GM12878 (cell line): ENCODE data around the gene HTR4. TPM values are rescaled to one million over a fixed set of nuclear protein-coding genes. Genes with fewer than 3 reads are reported as not detected.

Experiments
- ATAC-seq: fragments of 200-7000 bp; cut with Tn5 transposase; 3 replicates; pipeline ENCODE4 v1.9.1; 2020; ENCODE audit warnings: mild to moderate bottlenecking, moderate library complexity
- BruUV-seq: library from RNA; stranded (reverse); fragments of 400-500 nt; replicated peaks from 2 replicates; lab custom pipeline; 2021; lab: Mats Ljungman, UMichigan
- CTCF ChIA-PET: fragments of 300-600 bp; sonication (Branson Sonifier 250); formaldehyde crosslinking; extraction: SDS; loops from one replicate; lab custom pipeline; 2021; ENCODE audit warnings: inconsistent platforms; lab: Yijun Ruan, JAX
- POLR2A ChIA-PET: fragments of 350-600 bp; formaldehyde crosslinking; extraction: SDS; loops from one replicate; lab custom pipeline; 2021; ENCODE audit warnings: inconsistent platforms; lab: Charles Lee
- RAD21 ChIA-PET: fragments of 300-600 bp; sonication (Branson Sonifier 250); formaldehyde crosslinking; loops from one replicate; lab custom pipeline; 2023; ENCODE audit warnings: antibody characterized with exemption; ENCODE audit not compliant: unreplicated experiment; lab: Charles Lee
- SMC1A ChIA-PET: fragments of 300-600 bp; sonication (Branson Sonifier 250); formaldehyde crosslinking; loops from one replicate; lab custom pipeline; 2023; ENCODE audit not compliant: unreplicated experiment, uncharacterized antibody; lab: Charles Lee
- DNase-seq: peaks from one replicate; pipeline ENCODE4 v3.0.0-alpha.2; 2011; ENCODE audit warnings: low read depth, low spot score
- FAIRE-seq: peaks from 3 replicates; lab custom pipeline; 2011; peaks lifted over from hg19 to GRCh38; lab: Jason Lieb, UNC
- H2AFZ ChIP-seq: 2 replicates; pipeline ENCODE4 v1.6.0; 2011; ENCODE audit warnings: low read depth, low read length, control low read depth; ENCODE audit not compliant: control insufficient read depth
- H3K27ac ChIP-seq: 2 replicates; pipeline ENCODE4 v1.5.1; 2011; ENCODE audit warnings: control low read depth; ENCODE audit not compliant: control insufficient read depth, insufficient read depth
- H3K27me3 ChIP-seq, 2 experiments: replicated peaks in 1 of 2; 2 replicates each; pipeline versions ENCODE4 v1.6.0 to v1.6.1; 2011; ENCODE audit warnings: low read length in 1 of 2; ENCODE audit not compliant: control insufficient read depth in 2 of 2, insufficient read depth in 2 of 2
- H3K36me3 ChIP-seq, 2 experiments: 2 replicates each; pipeline ENCODE4 v1.5.1; 2011; ENCODE audit warnings: low read length in 1 of 2; ENCODE audit not compliant: control insufficient read depth in 2 of 2, insufficient read depth in 2 of 2
- H3K4me1 ChIP-seq: 2 replicates; pipeline ENCODE4 v1.6.1; 2011; ENCODE audit warnings: mild to moderate bottlenecking, low read length, moderate library complexity, mixed read lengths; ENCODE audit not compliant: control insufficient read depth, insufficient read depth
- H3K4me2 ChIP-seq: 2 replicates; pipeline ENCODE4 v1.6.0; 2011; ENCODE audit warnings: control low read depth; ENCODE audit not compliant: control insufficient read depth, insufficient read depth
- H3K4me3 ChIP-seq: fragments of 200-600 bp; sonication (generic); 2 replicates; pipeline ENCODE4 v1.5.1; 2016
- H3K79me2 ChIP-seq: 2 replicates; pipeline ENCODE4 v1.6.0; 2011; ENCODE audit warnings: low read length; ENCODE audit not compliant: control insufficient read depth, insufficient read depth
- H3K9ac ChIP-seq: 2 replicates; pipeline ENCODE4 v1.8.0; 2011; ENCODE audit warnings: low read length, control low read depth, mixed read lengths; ENCODE audit not compliant: control insufficient read depth, insufficient read depth
- H3K9me3 ChIP-seq: replicated peaks from 3 replicates; pipeline ENCODE4 v1.5.1; 2011; ENCODE audit warnings: mild to moderate bottlenecking, low read length; ENCODE audit not compliant: control insufficient read depth, insufficient read depth
- H4K20me1 ChIP-seq: 2 replicates; pipeline ENCODE4 v1.6.0; 2011; ENCODE audit not compliant: control insufficient read depth, insufficient read depth
- DPF2 ChIP-seq: fragments of 450-650 bp; IDR thresholded peaks from 2 replicates; pipeline ENCODE4 v1.6.1; 2017; ENCODE audit warnings: mild to moderate bottlenecking
- ETV6 ChIP-seq, 2 experiments: fragments of 450-650 bp in 1 of 2; IDR thresholded peaks in 1 of 2; conservative IDR thresholded peaks in 1 of 2; 2 replicates each; pipeline ENCODE4 v1.6.1; 2014; ENCODE audit warnings: antibody characterized with exemption in 1 of 2, borderline replicate concordance in 1 of 2, low read depth in 1 of 2, mild to moderate bottlenecking in 1 of 2, moderate library complexity in 1 of 2
- FOXM1 ChIP-seq: IDR thresholded peaks from 2 replicates; pipeline ENCODE4 v1.6.1; 2012; ENCODE audit warnings: low read depth, mild to moderate bottlenecking, inconsistent platforms, low read length, moderate library complexity
- JUNB ChIP-seq: IDR thresholded peaks from 2 replicates; pipeline ENCODE4 v1.6.1; 2016; ENCODE audit warnings: antibody characterized with exemption, mild to moderate bottlenecking
- PML ChIP-seq: IDR thresholded peaks from 2 replicates; pipeline ENCODE4 v1.6.1; 2012; ENCODE audit warnings: low read length, inconsistent platforms
- POLR2AphosphoS2 ChIP-seq: IDR thresholded peaks from 2 replicates; pipeline ENCODE4 v1.6.1; 2011; ENCODE audit warnings: low read depth, mild to moderate bottlenecking, low read length, improper control_type of control experiment, moderate library complexity
- RAD51 ChIP-seq: fragments of 450-650 bp; IDR thresholded peaks from 2 replicates; pipeline ENCODE4 v1.6.1; 2016; ENCODE audit warnings: moderate library complexity, mild to moderate bottlenecking, inconsistent platforms
- SREBF1 ChIP-seq: IDR thresholded peaks from 2 replicates; pipeline ENCODE4 v1.6.1; 2012; ENCODE audit warnings: mild to moderate bottlenecking, low read length
- TBL1XR1 ChIP-seq: IDR thresholded peaks from 2 replicates; pipeline ENCODE4 v1.6.1; 2012; ENCODE audit warnings: low read depth, low read length, improper control_type of control experiment
- ZNF687 ChIP-seq: fragments of 450-650 bp; IDR thresholded peaks from 2 replicates; pipeline ENCODE4 v1.6.1; 2017; ENCODE audit warnings: mild to moderate bottlenecking, moderate library complexity
- WGBS: methylation state at CpG from one replicate; pipeline ENCODE4 v1.1.6; 2016; ENCODE audit warnings: low lambda C conversion rate; ENCODE audit not compliant: insufficient replicate concordance, insufficient coverage; ENCODE audit errors: missing lambda C conversion rate; 5-methylcytosine and 5-hydroxymethylcytosine counted together
- in situ Hi-C: fragments of 300-500 bp; cut with MboI; formaldehyde crosslinking; loops from 9 replicates; pipeline ENCODE4 v1.14.3; 2018; ENCODE audit warnings: mixed read lengths
- intact Hi-C: fragments of 100-400 bp; cut with micrococcal nuclease; formaldehyde crosslinking; loops from one replicate; pipeline ENCODE4 v1.14.2; 2022; ENCODE audit not compliant: unreplicated experiment
- polyA plus RNA-seq, 11 experiments: library from polyadenylated mRNA; depleted of rRNA in 4 of 11; unstranded in 6 of 11; stranded (reverse) in 5 of 11; fragments of >200 nt; fragmentation: Nextera tagmentation in 4 of 11; fragmentation: Illumina TruSeq in 1 of 11; extraction: Ambion mirVana in 4 of 11; extraction: Trizol in 1 of 11; gene quantifications; 1 replicate in 1 of 11; 2 replicates in 10 of 11; pipeline versions ENCODE4 v1.2.1 to v1.2.3, GENCODE V29; 2011 to 2016; ENCODE audit warnings: inconsistent platforms in 2 of 11, missing spikeins in 2 of 11, low read depth in 1 of 11
- total RNA-seq, 4 experiments: library from RNA; depleted of rRNA in 3 of 4; stranded (reverse); fragments of >200 nt in 3 of 4; fragmentation: Illumina TruSeq in 1 of 4; extraction: Trizol in 1 of 4; gene quantifications; 2 replicates each; pipeline versions ENCODE4 v1.2.1 to v1.2.3, GENCODE V29; 2013 to 2021
- TF ChIP-seq, protein P1 (sequence below): IDR thresholded peaks from 2 replicates; pipeline ENCODE4 v1.6.1; 2011; ENCODE audit warnings: borderline replicate concordance, low read depth, mild to moderate bottlenecking, moderate library complexity, low read length; ENCODE audit not compliant: insufficient read depth, poor library complexity, severe bottlenecking
- TF ChIP-seq, protein P2 (sequence below): fragments of 450-650 bp; IDR thresholded peaks from 2 replicates; pipeline ENCODE4 v1.6.1; 2017; ENCODE audit warnings: low read depth, mild to moderate bottlenecking, moderate library complexity

Gene HTR4
- total and polyA plus RNA-seq, 10 of the 15 experiments (the other 5 are each of a cell fraction or from before 2014, with no cell fraction given): not detected

- H3K4me1 ChIP-seq: no peaks in the 10 kb centered on the region
- POLR2A ChIA-PET: no interaction called here
- TF ChIP-seq, protein P1, sequence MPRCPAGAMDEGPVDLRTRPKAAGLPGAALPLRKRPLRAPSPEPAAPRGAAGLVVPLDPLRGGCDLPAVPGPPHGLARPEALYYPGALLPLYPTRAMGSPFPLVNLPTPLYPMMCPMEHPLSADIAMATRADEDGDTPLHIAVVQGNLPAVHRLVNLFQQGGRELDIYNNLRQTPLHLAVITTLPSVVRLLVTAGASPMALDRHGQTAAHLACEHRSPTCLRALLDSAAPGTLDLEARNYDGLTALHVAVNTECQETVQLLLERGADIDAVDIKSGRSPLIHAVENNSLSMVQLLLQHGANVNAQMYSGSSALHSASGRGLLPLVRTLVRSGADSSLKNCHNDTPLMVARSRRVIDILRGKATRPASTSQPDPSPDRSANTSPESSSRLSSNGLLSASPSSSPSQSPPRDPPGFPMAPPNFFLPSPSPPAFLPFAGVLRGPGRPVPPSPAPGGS: no peak
- TF ChIP-seq, protein P2, sequence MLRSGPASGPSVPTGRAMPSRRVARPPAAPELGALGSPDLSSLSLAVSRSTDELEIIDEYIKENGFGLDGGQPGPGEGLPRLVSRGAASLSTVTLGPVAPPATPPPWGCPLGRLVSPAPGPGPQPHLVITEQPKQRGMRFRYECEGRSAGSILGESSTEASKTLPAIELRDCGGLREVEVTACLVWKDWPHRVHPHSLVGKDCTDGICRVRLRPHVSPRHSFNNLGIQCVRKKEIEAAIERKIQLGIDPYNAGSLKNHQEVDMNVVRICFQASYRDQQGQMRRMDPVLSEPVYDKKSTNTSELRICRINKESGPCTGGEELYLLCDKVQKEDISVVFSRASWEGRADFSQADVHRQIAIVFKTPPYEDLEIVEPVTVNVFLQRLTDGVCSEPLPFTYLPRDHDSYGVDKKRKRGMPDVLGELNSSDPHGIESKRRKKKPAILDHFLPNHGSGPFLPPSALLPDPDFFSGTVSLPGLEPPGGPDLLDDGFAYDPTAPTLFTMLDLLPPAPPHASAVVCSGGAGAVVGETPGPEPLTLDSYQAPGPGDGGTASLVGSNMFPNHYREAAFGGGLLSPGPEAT: no peak
- no peak for TF ChIP-seq JUNB
- TF ChIP-seq ETV6 (conservative IDR thresholded peaks at IDR 0.05 in 1 of 2, IDR thresholded peaks at IDR 0.05 in 1 of 2; ENCODE audit: borderline replicate concordance in 1 of 2, low read depth in 1 of 2): no peak
- no peak for TF ChIP-seq TBL1XR1
- TF ChIP-seq FOXM1: no peak
- no peak for TF ChIP-seq ZNF687
- TF ChIP-seq SREBF1: no peak
- TF ChIP-seq PML: no peak
- TF ChIP-seq POLR2AphosphoS2: no peak
- TF ChIP-seq DPF2: no peak
- no peak for TF ChIP-seq RAD51
- TF ChIP-seq, all 136 proteins: peak for 0
- FAIRE-seq (no peak), ATAC-seq (no peak), DNase-seq (no peak)
- H3K4me2 ChIP-seq: no peak overlapping the region
- in situ Hi-C loops: no loop called here
- H3K9me3 ChIP-seq: no peaks in the 10 kb centered on the region
- CTCF ChIA-PET: interaction anchor here (1.7 to 1.8 kb wide), 2 partner anchors 17 to 25 kb away, joined by 3 to 8 read pairs; no protein-coding TSS in a partner anchor
- SMC1A ChIA-PET: interaction anchor here (1.2 kb wide), 2 partner anchors 18 to 577 kb away, joined by 3 read pairs; no protein-coding TSS in a partner anchor
- H2AFZ ChIP-seq: no peak overlapping the region
- no peaks in the 10 kb centered on the region for H3K36me3 ChIP-seq
- no peaks in the 10 kb centered on the region for H3K27me3 ChIP-seq
- RAD21 ChIA-PET: no interaction called here
- intact Hi-C loops: loop anchor here (10.0 kb wide), 1 partner anchor 283 kb away; no protein-coding TSS in a partner anchor
- no peaks in the 10 kb centered on the region for H3K79me2 ChIP-seq
- 27% methylated on average over 3 of the region's 3 CpGs for WGBS
- no peak overlapping the region for H3K9ac ChIP-seq
- no peaks in the 10 kb centered on the region for H4K20me1 ChIP-seq
- no peak overlapping the region for H3K4me3 ChIP-seq
- no peak overlapping the region for H3K27ac ChIP-seq
- BruUV-seq: no TSS peak
These were observed 196.1 kb downstream of the HTR4 start for GRCh38 chr5:148458036-148458888.
